ENCODE results near the gene SMIM17.

- TF ChIP-seq PATZ1 (CRISPR knock-in tag; IDR thresholded peaks at IDR 0.05; ENCODE audit: borderline replicate concordance) (no peak), GLIS3 (CRISPR knock-in tag; IDR thresholded peaks at IDR 0.05) (no peak), ZFP3 (CRISPR knock-in tag; IDR thresholded peaks at IDR 0.05) (no peak), ESRRG (CRISPR knock-in tag; IDR thresholded peaks at IDR 0.05) (no peak), CREB5 (CRISPR knock-in tag; IDR thresholded peaks at IDR 0.05; ENCODE audit: low read depth) (no peak), ZFP30 (CRISPR knock-in tag; IDR thresholded peaks at IDR 0.05) (no peak), PPARA (CRISPR knock-in tag; IDR thresholded peaks at IDR 0.05; ENCODE audit: borderline replicate concordance) (no peak), OSR1 (CRISPR knock-in tag; IDR thresholded peaks at IDR 0.05) (no peak), RARB (CRISPR knock-in tag; IDR thresholded peaks at IDR 0.05) (no peak), SNAI2 (CRISPR knock-in tag; IDR thresholded peaks at IDR 0.05) (no peak), TCF4 (CRISPR knock-in tag; IDR thresholded peaks at IDR 0.05; ENCODE audit: borderline replicate concordance) (no peak), ZNF565 (CRISPR knock-in tag; conservative IDR thresholded peaks at IDR 0.05; ENCODE audit: low read depth) (no peak), CSRNP3 (CRISPR knock-in tag; IDR thresholded peaks at IDR 0.05) (no peak)
- TF ChIP-seq, protein P1, sequence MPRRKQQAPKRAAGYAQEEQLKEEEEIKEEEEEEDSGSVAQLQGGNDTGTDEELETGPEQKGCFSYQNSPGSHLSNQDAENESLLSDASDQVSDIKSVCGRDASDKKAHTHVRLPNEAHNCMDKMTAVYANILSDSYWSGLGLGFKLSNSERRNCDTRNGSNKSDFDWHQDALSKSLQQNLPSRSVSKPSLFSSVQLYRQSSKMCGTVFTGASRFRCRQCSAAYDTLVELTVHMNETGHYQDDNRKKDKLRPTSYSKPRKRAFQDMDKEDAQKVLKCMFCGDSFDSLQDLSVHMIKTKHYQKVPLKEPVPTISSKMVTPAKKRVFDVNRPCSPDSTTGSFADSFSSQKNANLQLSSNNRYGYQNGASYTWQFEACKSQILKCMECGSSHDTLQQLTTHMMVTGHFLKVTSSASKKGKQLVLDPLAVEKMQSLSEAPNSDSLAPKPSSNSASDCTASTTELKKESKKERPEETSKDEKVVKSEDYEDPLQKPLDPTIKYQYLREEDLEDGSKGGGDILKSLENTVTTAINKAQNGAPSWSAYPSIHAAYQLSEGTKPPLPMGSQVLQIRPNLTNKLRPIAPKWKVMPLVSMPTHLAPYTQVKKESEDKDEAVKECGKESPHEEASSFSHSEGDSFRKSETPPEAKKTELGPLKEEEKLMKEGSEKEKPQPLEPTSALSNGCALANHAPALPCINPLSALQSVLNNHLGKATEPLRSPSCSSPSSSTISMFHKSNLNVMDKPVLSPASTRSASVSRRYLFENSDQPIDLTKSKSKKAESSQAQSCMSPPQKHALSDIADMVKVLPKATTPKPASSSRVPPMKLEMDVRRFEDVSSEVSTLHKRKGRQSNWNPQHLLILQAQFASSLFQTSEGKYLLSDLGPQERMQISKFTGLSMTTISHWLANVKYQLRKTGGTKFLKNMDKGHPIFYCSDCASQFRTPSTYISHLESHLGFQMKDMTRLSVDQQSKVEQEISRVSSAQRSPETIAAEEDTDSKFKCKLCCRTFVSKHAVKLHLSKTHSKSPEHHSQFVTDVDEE (CRISPR knock-in tag; IDR thresholded peaks at IDR 0.05): no peak
Measured at GRCh38 chr19:56663931-56664500, 21.1 kb downstream of the SMIM17 start.

Data from SK-N-SH treated with all-trans-retinoic acid at 6 μM for 48 hours (cell line).